Astrocyte of the cerebellum (primary cell): Measurements from ENCODE around the gene GID8.
"Not testable (repeated sequence)": the region's sequence is repeated elsewhere in the genome, so short reads cannot be mapped to it uniquely, and the experiment has no call there.

Experiments
- DNase-seq: peaks from one replicate; pipeline ENCODE4 v3.0.0-alpha.2; 2011; ENCODE audit warnings: low read depth
- H3K4me3 ChIP-seq: 2 replicates; pipeline ENCODE4 v1.5.1; 2011; ENCODE audit warnings: mild to moderate bottlenecking, low read depth, low read length, moderate library complexity
- CTCF ChIP-seq: IDR thresholded peaks from 2 replicates; pipeline ENCODE4 v1.5.1; 2012; ENCODE audit warnings: low read length, low read depth, moderate library complexity, mild to moderate bottlenecking; ENCODE audit errors: missing control alignments
- in situ Hi-C: cut with HindIII; loops from 2 replicates; pipeline ENCODE4 v1.10.0; 2017; ENCODE audit warnings: low sequenced_read_pairs

The GID8 gene

DNA sequence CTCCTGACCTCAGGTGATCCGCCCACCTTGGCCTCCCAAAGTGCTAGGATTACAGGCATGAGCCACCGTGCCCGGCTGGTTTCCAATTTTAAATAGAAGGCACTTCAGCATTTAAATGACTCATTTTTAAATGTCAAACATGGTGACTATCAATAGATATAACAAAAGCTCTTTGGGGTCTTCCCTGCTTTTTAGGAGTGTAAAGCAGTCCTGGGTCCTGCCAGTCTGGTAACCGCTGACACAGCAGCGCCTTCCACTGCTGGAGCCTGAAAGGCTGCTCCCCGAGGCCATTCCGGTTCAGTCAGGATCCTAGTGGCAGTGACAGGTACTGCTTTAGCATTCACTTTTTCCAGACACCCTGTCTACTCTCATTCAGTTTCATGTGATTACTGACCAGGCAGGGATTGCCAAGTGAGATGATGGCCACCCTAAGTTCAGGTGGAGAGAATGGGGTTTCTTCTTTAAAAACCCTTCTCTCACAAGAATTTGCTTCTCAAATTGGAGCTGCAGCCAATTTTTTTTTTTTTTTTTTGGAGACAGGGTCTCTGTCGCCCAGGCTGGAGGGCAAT, 16.7 kb upstream of the GID8 start:
- no peak for DNase-seq
- TF ChIP-seq CTCF = peak; percentile 74
- in situ Hi-C loops = no loop called here
- H3K4me3 ChIP-seq = no peak overlapping the region

GRCh38 chr20:62922451-62922921, 15.5 kb upstream of the GID8 start:
- no peak for DNase-seq
- H3K4me3 ChIP-seq = no peak overlapping the region
- TF ChIP-seq CTCF = no peak
- in situ Hi-C loops = no loop called here

DNA sequence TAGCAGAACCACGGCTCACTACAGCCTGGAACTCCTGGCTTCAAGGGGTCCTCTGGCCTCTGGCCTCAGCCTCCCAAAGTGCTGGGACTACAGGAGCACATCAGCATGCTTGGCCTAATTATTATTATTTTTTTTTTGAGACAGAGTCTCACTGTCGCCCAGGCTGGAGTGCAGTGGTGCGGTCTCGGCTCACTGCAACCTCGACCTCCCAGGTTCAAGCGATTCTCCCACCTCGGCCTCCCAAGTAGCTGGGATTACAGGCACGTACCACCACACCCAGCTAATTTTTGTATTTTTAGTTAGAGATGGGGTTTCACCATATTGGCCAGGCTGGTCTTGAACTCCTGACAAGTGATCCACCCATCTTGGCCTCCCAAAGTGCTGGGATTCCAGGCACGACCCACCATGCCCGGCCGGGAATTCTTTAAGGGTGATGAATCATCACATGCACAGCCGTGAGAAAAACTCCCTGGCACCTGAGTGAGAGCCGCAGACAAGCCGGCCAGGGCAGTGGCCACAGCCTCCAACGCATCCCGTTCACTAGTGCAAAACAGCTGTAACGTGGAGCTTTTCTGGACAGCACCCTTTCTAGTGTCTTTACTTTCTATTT, 14.8 kb upstream of the GID8 start:
- DNase-seq = peak; percentile 80
- in situ Hi-C loops, H3K4me3 ChIP-seq: not testable (repeated sequence)

GRCh38 chr20:62923669-62924441, 14.1 kb upstream of the GID8 start:
- no peak for TF ChIP-seq CTCF
- DNase-seq = no peak
- in situ Hi-C loops = no loop called here
- H3K4me3 ChIP-seq = peak overlapping the region; percentile 93

- peak overlapping the region; percentile 93 for H3K4me3 ChIP-seq
- no peak for TF ChIP-seq CTCF
- in situ Hi-C loops = no loop called here
- no peak for DNase-seq
These were observed 13.4 kb upstream of the GID8 start for GRCh38 chr20:62924442-62925075.

GRCh38 chr20:62925076-62925419, 12.9 kb upstream of the GID8 start:
- peak overlapping the region; percentile 93 for H3K4me3 ChIP-seq
- no peak for DNase-seq
- in situ Hi-C loops = no loop called here
- no peak for TF ChIP-seq CTCF
